ENCODE measurements around the gene LRRC71.

DNA sequence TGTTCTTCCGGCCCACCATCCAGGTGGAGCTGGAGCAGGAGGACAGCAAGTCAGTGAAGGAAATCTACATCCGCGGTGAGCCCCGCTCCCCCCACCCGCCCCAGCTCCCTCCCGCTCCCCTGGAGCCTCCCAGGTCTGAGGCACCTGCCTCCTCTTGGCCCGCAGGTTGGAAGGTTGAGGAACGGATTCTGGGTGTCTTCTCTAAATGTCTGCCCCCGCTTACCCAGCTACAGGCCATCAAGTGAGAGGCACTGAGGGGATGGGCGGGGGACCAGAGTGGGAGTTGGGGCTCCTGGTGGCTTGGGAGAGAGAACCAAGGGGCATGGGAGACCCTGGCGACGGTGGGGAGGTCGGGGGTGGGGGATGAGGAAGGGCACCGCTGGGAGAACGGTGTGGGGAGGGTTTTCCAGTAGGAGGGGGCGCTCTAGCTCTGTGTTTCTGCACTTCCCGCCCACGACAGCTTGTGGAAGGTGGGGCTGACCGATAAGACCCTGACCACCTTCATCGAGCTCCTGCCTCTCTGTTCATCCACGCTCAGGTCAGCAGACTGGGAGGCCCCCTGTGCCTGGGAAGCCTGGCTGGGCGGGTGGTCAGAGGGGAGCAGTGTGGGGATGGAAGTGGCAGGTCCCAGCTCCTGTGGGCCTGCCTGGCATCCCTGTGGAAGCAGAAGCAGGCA is 4.2 kb downstream of the LRRC71 start:
- TF ChIP-seq NFE2L1 (CRISPR knock-in tag; IDR thresholded peaks at IDR 0.05): no peak
- TF ChIP-seq, protein P1, sequence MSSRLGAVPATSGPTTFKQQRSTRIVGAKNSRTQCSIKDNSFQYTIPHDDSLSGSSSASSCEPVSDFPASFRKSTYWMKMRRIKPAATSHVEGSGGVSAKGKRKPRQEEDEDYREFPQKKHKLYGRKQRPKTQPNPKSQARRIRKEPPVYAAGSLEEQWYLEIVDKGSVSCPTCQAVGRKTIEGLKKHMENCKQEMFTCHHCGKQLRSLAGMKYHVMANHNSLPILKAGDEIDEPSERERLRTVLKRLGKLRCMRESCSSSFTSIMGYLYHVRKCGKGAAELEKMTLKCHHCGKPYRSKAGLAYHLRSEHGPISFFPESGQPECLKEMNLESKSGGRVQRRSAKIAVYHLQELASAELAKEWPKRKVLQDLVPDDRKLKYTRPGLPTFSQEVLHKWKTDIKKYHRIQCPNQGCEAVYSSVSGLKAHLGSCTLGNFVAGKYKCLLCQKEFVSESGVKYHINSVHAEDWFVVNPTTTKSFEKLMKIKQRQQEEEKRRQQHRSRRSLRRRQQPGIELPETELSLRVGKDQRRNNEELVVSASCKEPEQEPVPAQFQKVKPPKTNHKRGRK (CRISPR knock-in tag; IDR thresholded peaks at IDR 0.05; ENCODE audit: borderline replicate concordance): no peak
- TF ChIP-seq, protein P2, sequence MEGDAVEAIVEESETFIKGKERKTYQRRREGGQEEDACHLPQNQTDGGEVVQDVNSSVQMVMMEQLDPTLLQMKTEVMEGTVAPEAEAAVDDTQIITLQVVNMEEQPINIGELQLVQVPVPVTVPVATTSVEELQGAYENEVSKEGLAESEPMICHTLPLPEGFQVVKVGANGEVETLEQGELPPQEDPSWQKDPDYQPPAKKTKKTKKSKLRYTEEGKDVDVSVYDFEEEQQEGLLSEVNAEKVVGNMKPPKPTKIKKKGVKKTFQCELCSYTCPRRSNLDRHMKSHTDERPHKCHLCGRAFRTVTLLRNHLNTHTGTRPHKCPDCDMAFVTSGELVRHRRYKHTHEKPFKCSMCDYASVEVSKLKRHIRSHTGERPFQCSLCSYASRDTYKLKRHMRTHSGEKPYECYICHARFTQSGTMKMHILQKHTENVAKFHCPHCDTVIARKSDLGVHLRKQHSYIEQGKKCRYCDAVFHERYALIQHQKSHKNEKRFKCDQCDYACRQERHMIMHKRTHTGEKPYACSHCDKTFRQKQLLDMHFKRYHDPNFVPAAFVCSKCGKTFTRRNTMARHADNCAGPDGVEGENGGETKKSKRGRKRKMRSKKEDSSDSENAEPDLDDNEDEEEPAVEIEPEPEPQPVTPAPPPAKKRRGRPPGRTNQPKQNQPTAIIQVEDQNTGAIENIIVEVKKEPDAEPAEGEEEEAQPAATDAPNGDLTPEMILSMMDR (IDR thresholded peaks at IDR 0.05): no peak
